ENCODE measurements around the gene EIF4EBP3. TPM values are rescaled to one million over a fixed set of nuclear protein-coding genes. Genes with fewer than 3 reads are reported as not detected.

The EIF4EBP3 gene
- total RNA-seq, 1 donor from 2014 or later = 8.4 TPM

- no peak overlapping the region for H3K27ac Mint-ChIP-seq (ENCODE audit: unreplicated experiment)
- H3K36me3 Mint-ChIP-seq (ENCODE audit: low read depth) = peaks cover 10% of the 10 kb centered on the region
- peaks cover 46% of the 10 kb centered on the region for H3K4me1 Mint-ChIP-seq
- no peaks in the 10 kb centered on the region for H3K9me3 Mint-ChIP-seq
- TF ChIP-seq CTCF (conservative IDR thresholded peaks at IDR 0.05) = no peak
- H3K4me3 Mint-ChIP-seq = peak overlapping the region; percentile 33
- peaks cover 2% of the 10 kb centered on the region for H3K27me3 Mint-ChIP-seq (ENCODE audit: low read depth)
- no peak for DNase-seq (ENCODE audit: low read depth, low spot score)
These were observed 4.4 kb downstream of the EIF4EBP3 start for GRCh38 chr5:140551872-140552271.

GRCh38 chr5:140553657-140554056 lies 6.2 kb downstream of the EIF4EBP3 start:
- TF ChIP-seq CTCF (conservative IDR thresholded peaks at IDR 0.05) = no peak
- peaks cover 10% of the 10 kb centered on the region for H3K36me3 Mint-ChIP-seq (ENCODE audit: low read depth)
- no peaks in the 10 kb centered on the region for H3K27me3 Mint-ChIP-seq (ENCODE audit: low read depth)
- peaks cover 37% of the 10 kb centered on the region for H3K4me1 Mint-ChIP-seq
- H3K9me3 Mint-ChIP-seq = no peaks in the 10 kb centered on the region
- DNase-seq (ENCODE audit: low read depth, low spot score) = no peak
- peak overlapping the region; percentile 36 for H3K4me3 Mint-ChIP-seq
- H3K27ac Mint-ChIP-seq (ENCODE audit: unreplicated experiment) = peak overlapping the region; percentile 4

DNA sequence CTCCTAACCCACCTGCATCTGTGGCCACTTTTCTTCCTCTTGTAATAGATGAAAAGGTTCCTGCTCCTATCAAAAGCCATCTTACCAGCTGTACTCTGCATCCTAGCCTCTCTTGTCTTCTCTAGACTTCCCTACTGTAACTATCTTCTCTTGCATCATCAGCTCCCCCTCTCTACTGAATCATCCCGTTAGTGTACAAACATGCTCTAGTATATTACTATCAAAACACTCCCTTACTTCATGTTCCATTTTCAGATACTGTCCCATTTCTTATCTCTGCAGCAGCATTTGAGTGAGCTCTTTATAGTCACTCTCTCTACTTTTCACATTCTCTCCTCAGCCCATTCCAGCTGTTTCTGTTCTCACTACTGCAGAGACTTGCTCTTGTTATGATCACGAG lies 7.0 kb downstream of the EIF4EBP3 start:
- DNase-seq (ENCODE audit: low read depth, low spot score) = no peak
- no peaks in the 10 kb centered on the region for H3K27me3 Mint-ChIP-seq (ENCODE audit: low read depth)
- H3K9me3 Mint-ChIP-seq = no peaks in the 10 kb centered on the region
- peak overlapping the region; percentile 8 for H3K4me3 Mint-ChIP-seq
- H3K27ac Mint-ChIP-seq (ENCODE audit: unreplicated experiment) = no peak overlapping the region
- TF ChIP-seq CTCF (conservative IDR thresholded peaks at IDR 0.05) = no peak
- peaks cover 10% of the 10 kb centered on the region for H3K36me3 Mint-ChIP-seq (ENCODE audit: low read depth)
- H3K4me1 Mint-ChIP-seq = peaks cover 31% of the 10 kb centered on the region

GRCh38 chr5:140555747-140556312 lies 8.4 kb downstream of the EIF4EBP3 start:
- peak overlapping the region; percentile 97 for H3K4me3 Mint-ChIP-seq
- H3K36me3 Mint-ChIP-seq (ENCODE audit: low read depth) = peaks cover 5% of the 10 kb centered on the region
- no peak overlapping the region for H3K27ac Mint-ChIP-seq (ENCODE audit: unreplicated experiment)
- no peak for TF ChIP-seq CTCF (conservative IDR thresholded peaks at IDR 0.05)
- no peaks in the 10 kb centered on the region for H3K27me3 Mint-ChIP-seq (ENCODE audit: low read depth)
- H3K4me1 Mint-ChIP-seq = peaks cover 31% of the 10 kb centered on the region
- no peaks in the 10 kb centered on the region for H3K9me3 Mint-ChIP-seq
- no peak for DNase-seq (ENCODE audit: low read depth, low spot score)

DNA sequence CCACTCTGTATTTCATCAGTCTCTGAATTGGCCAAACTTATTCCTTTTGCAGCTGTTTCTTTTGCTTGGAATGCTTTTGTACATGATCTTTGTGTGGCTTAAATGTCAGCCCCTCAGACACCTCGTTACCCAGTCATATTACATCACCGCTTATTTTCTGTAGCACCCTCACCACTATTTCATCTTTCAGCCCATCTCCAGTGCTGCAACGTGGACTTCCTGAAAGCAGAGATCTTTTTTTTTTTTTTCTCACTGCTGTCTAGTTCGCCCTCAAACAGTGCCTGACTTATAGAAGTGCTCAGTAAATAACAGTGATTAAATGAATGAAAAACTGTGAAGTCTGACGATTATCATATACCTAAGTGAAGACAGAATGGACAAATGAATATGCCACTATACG lies 9.0 kb downstream of the EIF4EBP3 start:
- Mint-ChIP-seq H3K27ac (ENCODE audit: unreplicated experiment) (peak overlapping the region; percentile 10), H3K4me1 (peaks cover 31% of the 10 kb centered on the region), H3K4me3 (peak overlapping the region; percentile 97), H3K36me3 (ENCODE audit: low read depth) (peaks cover 4% of the 10 kb centered on the region), H3K27me3 (ENCODE audit: low read depth) (no peaks in the 10 kb centered on the region), H3K9me3 (no peaks in the 10 kb centered on the region)
- no peak for TF ChIP-seq CTCF (conservative IDR thresholded peaks at IDR 0.05)
- no peak for DNase-seq (ENCODE audit: low read depth, low spot score)

Measured in neural crest cell (in vitro differentiated cells).